Activated B cell treated with CpG ODN at 0.5 μM for 24 hours (primary cell): ENCODE results near the gene TSHZ1. TPM values are rescaled to one million over a fixed set of nuclear protein-coding genes. Genes with fewer than 3 reads are reported as not detected.

Source experiments
- ATAC-seq: fragments of 200-7000 bp; cut with Tn5 transposase; one replicate; pipeline ENCODE4 v1.10.0; 2021; ENCODE audit warnings: low read depth, mild to moderate bottlenecking, moderate library complexity
- CTCF ChIA-PET: fragments of 350-600 bp; sonication (Branson Sonifier 250); formaldehyde crosslinking; loops from one replicate; lab custom pipeline; 2021; ENCODE audit warnings: antibody characterized with exemption; lab: Charles Lee
- POLR2A ChIA-PET: fragments of 350-600 bp; sonication (Branson Sonifier 250); formaldehyde crosslinking; loops from one replicate; lab custom pipeline; 2021; ENCODE audit warnings: antibody characterized with exemption; lab: Charles Lee
- DNase-seq: peaks from one replicate; pipeline ENCODE4 v3.0.0; 2022
- H3K27ac Mint-ChIP-seq: one replicate; pipeline ENCODE4 v1.8.0; 2020; ENCODE audit warnings: mixed read lengths
- H3K27me3 Mint-ChIP-seq: one replicate; pipeline ENCODE4 v1.8.0; 2021; ENCODE audit warnings: mixed read lengths
- H3K36me3 Mint-ChIP-seq: one replicate; pipeline ENCODE4 v1.8.0; 2021; ENCODE audit warnings: low read depth, mixed read lengths
- H3K4me1 Mint-ChIP-seq: one replicate; pipeline ENCODE4 v1.8.0; 2021; ENCODE audit warnings: mixed read lengths
- H3K4me3 Mint-ChIP-seq: one replicate; pipeline ENCODE4 v1.8.0; 2020; ENCODE audit warnings: mild to moderate bottlenecking, mixed read lengths
- H3K9me3 Mint-ChIP-seq: one replicate; pipeline ENCODE4 v1.8.0; 2020; ENCODE audit warnings: mixed read lengths
- intact Hi-C: fragments of 100-400 bp; cut with micrococcal nuclease; formaldehyde crosslinking; loops from one replicate; pipeline ENCODE4 v1.15.1; 2024
- total RNA-seq: library from RNA; stranded (reverse); gene quantifications from 2 replicates; pipeline ENCODE4 v1.2.3, GENCODE V29; 2022
- TF ChIP-seq, protein P1 (sequence below): fragments of 200-600 bp; IDR thresholded peaks from one replicate; pipeline ENCODE4 v1.8.0; 2022; ENCODE audit warnings: antibody characterized with exemption, mild to moderate bottlenecking

Gene TSHZ1
- total RNA-seq, 1 donor from 2014 or later, result 8.6 TPM

DNA sequence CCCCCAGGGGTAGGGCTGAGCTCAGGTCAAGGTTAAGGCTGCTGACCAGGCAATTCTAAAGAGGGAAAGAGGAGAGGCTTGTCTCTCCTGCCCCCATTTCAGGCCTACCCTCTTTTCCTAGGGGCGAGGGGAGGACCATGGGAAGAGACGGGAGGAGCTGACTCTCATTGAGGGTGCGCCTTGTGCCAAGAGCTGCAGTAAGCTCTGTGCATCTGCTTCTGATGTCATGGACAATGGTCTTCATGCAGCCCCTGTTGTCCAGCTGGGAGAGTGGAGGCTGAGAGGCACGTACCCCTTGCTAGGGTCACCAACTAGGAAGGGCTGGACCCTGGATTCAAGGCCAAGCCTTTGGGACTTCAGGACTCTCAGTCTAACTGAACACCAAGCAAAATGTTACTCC is 46.9 kb upstream of the TSHZ1 start:
- Mint-ChIP-seq H3K27ac (no peak overlapping the region), H3K4me1 (peaks cover 8% of the 10 kb centered on the region), H3K4me3 (no peak overlapping the region), H3K9me3 (no peaks in the 10 kb centered on the region), H3K36me3 (no peaks in the 10 kb centered on the region), H3K27me3 (no peaks in the 10 kb centered on the region)
- POLR2A ChIA-PET, result no interaction called here
- ATAC-seq (no peak), DNase-seq (no peak)
- CTCF ChIA-PET, result no interaction called here
- intact Hi-C loops, result no loop called here
- TF ChIP-seq, protein P1, sequence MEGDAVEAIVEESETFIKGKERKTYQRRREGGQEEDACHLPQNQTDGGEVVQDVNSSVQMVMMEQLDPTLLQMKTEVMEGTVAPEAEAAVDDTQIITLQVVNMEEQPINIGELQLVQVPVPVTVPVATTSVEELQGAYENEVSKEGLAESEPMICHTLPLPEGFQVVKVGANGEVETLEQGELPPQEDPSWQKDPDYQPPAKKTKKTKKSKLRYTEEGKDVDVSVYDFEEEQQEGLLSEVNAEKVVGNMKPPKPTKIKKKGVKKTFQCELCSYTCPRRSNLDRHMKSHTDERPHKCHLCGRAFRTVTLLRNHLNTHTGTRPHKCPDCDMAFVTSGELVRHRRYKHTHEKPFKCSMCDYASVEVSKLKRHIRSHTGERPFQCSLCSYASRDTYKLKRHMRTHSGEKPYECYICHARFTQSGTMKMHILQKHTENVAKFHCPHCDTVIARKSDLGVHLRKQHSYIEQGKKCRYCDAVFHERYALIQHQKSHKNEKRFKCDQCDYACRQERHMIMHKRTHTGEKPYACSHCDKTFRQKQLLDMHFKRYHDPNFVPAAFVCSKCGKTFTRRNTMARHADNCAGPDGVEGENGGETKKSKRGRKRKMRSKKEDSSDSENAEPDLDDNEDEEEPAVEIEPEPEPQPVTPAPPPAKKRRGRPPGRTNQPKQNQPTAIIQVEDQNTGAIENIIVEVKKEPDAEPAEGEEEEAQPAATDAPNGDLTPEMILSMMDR, result no peak

DNA sequence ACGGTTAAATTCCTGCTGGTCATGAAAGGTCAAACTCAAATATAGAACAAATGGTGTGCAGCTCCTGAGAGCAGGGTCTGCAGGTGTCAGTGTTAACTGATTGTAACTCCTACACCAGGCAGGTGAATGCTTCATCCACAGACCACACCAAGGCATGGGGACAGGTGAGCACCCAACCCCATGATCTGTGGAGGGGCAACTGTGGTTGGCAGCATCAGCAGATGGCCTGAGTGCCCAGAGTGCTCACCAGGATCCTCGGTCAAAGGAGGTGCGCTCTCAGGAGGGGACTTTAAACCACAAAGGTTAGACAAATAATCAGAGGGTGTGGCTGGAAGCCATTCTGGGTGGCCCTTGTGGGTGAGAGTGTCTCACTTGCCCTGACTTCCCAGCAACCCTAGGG is 46.1 kb upstream of the TSHZ1 start:
- Mint-ChIP-seq H3K27me3 (no peaks in the 10 kb centered on the region), H3K4me3 (no peak overlapping the region), H3K27ac (no peak overlapping the region), H3K36me3 (no peaks in the 10 kb centered on the region), H3K4me1 (peaks cover 8% of the 10 kb centered on the region), H3K9me3 (no peaks in the 10 kb centered on the region)
- intact Hi-C loops, result no loop called here
- DNase-seq (no peak), ATAC-seq (no peak)
- POLR2A ChIA-PET, result no interaction called here
- TF ChIP-seq, protein P1, result no peak
- CTCF ChIA-PET, result no interaction called here

DNA sequence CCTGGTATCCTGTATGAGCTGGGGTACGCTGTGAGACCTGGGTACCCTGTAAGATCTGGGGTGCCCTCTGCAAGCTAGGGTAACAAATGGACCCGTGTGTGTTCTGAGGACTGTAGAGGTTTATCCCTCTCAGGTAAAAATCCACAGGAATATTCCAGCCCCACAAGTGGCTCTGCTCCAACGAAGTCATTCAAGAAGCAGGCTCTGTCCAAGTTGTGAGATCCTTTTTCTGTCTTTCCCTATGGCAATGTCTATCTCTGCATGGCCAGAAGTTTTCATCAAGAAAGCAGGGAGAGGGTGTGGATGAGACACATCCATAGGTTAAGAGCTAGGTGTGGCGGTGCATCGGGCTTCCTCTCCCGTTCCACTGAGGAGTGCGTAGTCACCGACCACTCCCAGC is 44.7 kb upstream of the TSHZ1 start:
- DNase-seq (no peak), ATAC-seq (no peak)
- peaks cover 4% of the 10 kb centered on the region for H3K27me3 Mint-ChIP-seq
- no peak overlapping the region for H3K27ac Mint-ChIP-seq
- H3K4me3 Mint-ChIP-seq, result no peak overlapping the region
- no peaks in the 10 kb centered on the region for H3K36me3 Mint-ChIP-seq
- intact Hi-C loops, result no loop called here
- CTCF ChIA-PET, result no interaction called here
- H3K4me1 Mint-ChIP-seq, result peaks cover 8% of the 10 kb centered on the region
- POLR2A ChIA-PET, result no interaction called here
- TF ChIP-seq, protein P1, result no peak
- no peaks in the 10 kb centered on the region for H3K9me3 Mint-ChIP-seq

DNA sequence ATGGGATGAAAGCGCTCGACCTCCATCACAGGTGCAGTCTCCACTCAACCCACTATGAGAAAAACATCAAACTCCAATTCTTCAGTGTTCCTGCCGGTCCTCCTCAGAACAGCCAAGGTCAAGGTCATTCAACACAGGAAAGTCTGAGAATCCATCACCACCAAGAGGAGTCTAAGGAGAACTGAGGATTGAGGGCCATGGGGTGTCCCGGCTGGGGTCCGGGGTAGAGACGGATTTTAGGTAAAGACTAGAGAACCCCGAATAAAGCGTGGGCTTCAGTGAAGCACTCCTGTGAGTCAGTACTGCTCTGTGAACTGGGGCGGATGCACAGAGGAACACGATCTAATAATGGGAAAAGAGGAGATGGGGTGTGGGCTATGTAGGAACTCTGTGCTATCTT is 43.5 kb upstream of the TSHZ1 start:
- ATAC-seq, result no peak
- POLR2A ChIA-PET, result no interaction called here
- no peak for DNase-seq
- no peaks in the 10 kb centered on the region for H3K4me1 Mint-ChIP-seq
- CTCF ChIA-PET, result no interaction called here
- peaks cover 4% of the 10 kb centered on the region for H3K27me3 Mint-ChIP-seq
- no peaks in the 10 kb centered on the region for H3K9me3 Mint-ChIP-seq
- intact Hi-C loops, result no loop called here
- H3K27ac Mint-ChIP-seq, result no peak overlapping the region
- H3K36me3 Mint-ChIP-seq, result no peaks in the 10 kb centered on the region
- H3K4me3 Mint-ChIP-seq, result no peak overlapping the region
- TF ChIP-seq, protein P1, result no peak

DNA sequence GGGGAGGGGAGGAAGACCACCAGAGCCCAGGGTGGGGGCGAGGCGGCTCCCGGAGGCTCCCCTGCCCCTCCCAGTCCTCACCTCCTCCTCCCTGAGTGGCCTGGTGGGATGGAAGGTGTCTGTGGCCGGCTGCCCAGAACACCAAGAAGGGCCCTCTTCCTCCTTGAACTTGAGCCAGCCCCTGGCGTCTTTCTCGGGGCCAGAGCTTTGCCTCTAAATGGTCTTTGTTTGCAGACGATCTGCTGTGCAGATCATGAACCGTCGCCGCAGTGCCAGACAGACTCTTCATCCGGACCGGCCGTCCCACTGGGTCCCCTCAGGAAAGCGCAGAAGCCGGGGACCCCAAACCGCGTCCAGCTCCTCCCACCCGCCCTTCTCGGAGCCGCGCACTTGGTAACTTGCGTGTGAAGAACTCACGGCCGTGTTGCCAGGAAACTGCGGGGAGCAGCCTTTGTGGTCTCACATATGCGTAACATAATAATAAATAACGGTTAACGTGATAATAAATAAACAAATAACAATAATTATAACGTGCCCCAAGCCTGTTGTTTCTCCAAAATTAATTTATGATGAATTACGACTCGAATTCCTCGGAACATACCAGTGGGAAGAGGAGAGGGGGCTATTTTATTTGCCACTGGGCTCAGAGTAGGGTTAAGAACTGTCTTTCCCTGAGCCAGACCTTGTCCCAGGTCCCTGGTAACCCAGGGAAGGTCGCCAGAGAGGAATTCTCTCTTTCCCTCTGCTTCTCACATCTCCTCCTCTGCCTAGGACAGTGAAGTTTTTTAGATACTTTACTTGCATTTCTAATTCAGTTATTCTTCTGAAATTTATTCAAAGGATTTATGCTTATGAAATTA is 42.6 kb upstream of the TSHZ1 start:
- Mint-ChIP-seq H3K27me3 (peaks cover 5% of the 10 kb centered on the region), H3K9me3 (no peaks in the 10 kb centered on the region), H3K27ac (no peak overlapping the region), H3K4me3 (no peak overlapping the region), H3K4me1 (peaks cover 4% of the 10 kb centered on the region), H3K36me3 (no peaks in the 10 kb centered on the region)
- TF ChIP-seq, protein P1, result no peak
- no peak for ATAC-seq
- intact Hi-C loops, result no loop called here
- CTCF ChIA-PET, result no interaction called here
- DNase-seq, result no peak
- POLR2A ChIA-PET, result no interaction called here
